GM06990 (cell line): ENCODE measurements around the gene FAM216A.

Experiments
- DNase-seq: peaks from one replicate; pipeline ENCODE4 v3.0.0-alpha.2; 2011; ENCODE audit not compliant: insufficient read length; ENCODE audit errors: extremely low read depth
- H3K27me3 ChIP-seq: replicated peaks from 2 replicates; pipeline ENCODE4 v1.6.0; 2011; ENCODE audit warnings: low read length; ENCODE audit not compliant: control insufficient read depth, insufficient read depth
- H3K36me3 ChIP-seq: 2 replicates; pipeline ENCODE4 v1.5.1; 2011; ENCODE audit warnings: low read length; ENCODE audit not compliant: control insufficient read depth, insufficient read depth
- H3K4me3 ChIP-seq: replicated peaks from 2 replicates; pipeline ENCODE4 v1.5.1; 2011; ENCODE audit warnings: low read depth, mild to moderate bottlenecking, control low read depth, low read length
- CTCF ChIP-seq: IDR thresholded peaks from 2 replicates; pipeline ENCODE4 v1.5.1; 2011; ENCODE audit warnings: low read length, control low read depth, mild to moderate bottlenecking, inconsistent platforms; ENCODE audit not compliant: insufficient read depth, poor library complexity, severe bottlenecking

Gene FAM216A

GRCh38 chr12:110431957-110432587 lies 36.6 kb upstream of the FAM216A start:
- Histone ChIP-seq H3K4me3 (no peak overlapping the region; the same call in 1 of the 2 replicates), H3K27me3 (no peaks in the 10 kb centered on the region), H3K36me3 (no peaks in the 10 kb centered on the region)
- DNase-seq = peak; percentile 31
- no peak for TF ChIP-seq CTCF

- no peak for DNase-seq
- TF ChIP-seq CTCF = no peak
- H3K4me3 ChIP-seq = no peak overlapping the region
- H3K27me3 ChIP-seq = no peaks in the 10 kb centered on the region
- peaks cover 8% of the 10 kb centered on the region for H3K36me3 ChIP-seq
Measured at GRCh38 chr12:110436231-110436630, 32.4 kb upstream of the FAM216A start.

GRCh38 chr12:110444455-110444854 lies 24.2 kb upstream of the FAM216A start:
- no peak for TF ChIP-seq CTCF
- H3K27me3 ChIP-seq = no peaks in the 10 kb centered on the region
- no peak for DNase-seq
- H3K36me3 ChIP-seq = peaks cover 14% of the 10 kb centered on the region
- no peak overlapping the region for H3K4me3 ChIP-seq

GRCh38 chr12:110449799-110450497 lies 18.7 kb upstream of the FAM216A start, which contains the start of gene ARPC3:
Gene ARPC3, minus strand, starts transcription at chr12:110450337. Its CDS starts 77 bp downstream, at chr12:110450260.
- H3K4me3 ChIP-seq = peak within 1 kb of the TSS; percentile 94
- DNase-seq = peak; percentile 94
- no peaks in the 10 kb centered on the region; the same call in none of the 2 replicates for H3K36me3 ChIP-seq
- H3K27me3 ChIP-seq = no peaks in the 10 kb centered on the region
- TF ChIP-seq CTCF = peak; percentile 98

GRCh38 chr12:110451263-110451662 lies 17.4 kb upstream of the FAM216A start:
- DNase-seq = no peak
- no peaks in the 10 kb centered on the region; the same call in none of the 2 replicates for H3K36me3 ChIP-seq
- H3K27me3 ChIP-seq = no peaks in the 10 kb centered on the region
- H3K4me3 ChIP-seq = no peak overlapping the region
- no peak for TF ChIP-seq CTCF
